Posterior vena cava (tissue), 2 donors: Measurements from ENCODE around the gene PPME1. TPM values are rescaled to one million over a fixed set of nuclear protein-coding genes. Genes with fewer than 3 reads are reported as not detected.
A peak's percentile ranks its signal among the peaks of the same experiment; 100 is the strongest.

Experiments used
- DNase-seq: peaks from one replicate; pipeline ENCODE4 v3.0.0-alpha.2; 2020; ENCODE audit warnings: low spot score
- intact Hi-C, 2 donors: fragments of 100-400 bp; cut with DNase I; formaldehyde crosslinking; loops; one replicate each; pipeline versions ENCODE4 v1.14.1 to v1.14.2; 2022 to 2023
- total RNA-seq, 2 donors: library from RNA; stranded (reverse); fragmentation: NEBNext Ultra II Directional; extraction: Animal tissue kit (Norgen Biotek cat#: 25700); gene quantifications; one replicate each; pipeline ENCODE4 v1.2.1, GENCODE V29; 2021
- donor health status: DM: yes; HTN: yes; CAD: no.
- donor health status: DM: yes; HTN: yes; CAD: no.

Gene PPME1
- total RNA-seq, 2 donors from 2014 or later, result 30.0 to 34.0 TPM

GRCh38 chr11:74267014-74267413 is 95.9 kb downstream of the PPME1 start:
- intact Hi-C loops, result no loop called here

GRCh38 chr11:74268456-74268855 is 97.4 kb downstream of the PPME1 start:
- intact Hi-C loops, result no loop called here
- no peak for DNase-seq

More at GRCh38 chr11:74267014-74267413, 95.9 kb downstream of the PPME1 start:
- DNase-seq, result no peak

DNA sequence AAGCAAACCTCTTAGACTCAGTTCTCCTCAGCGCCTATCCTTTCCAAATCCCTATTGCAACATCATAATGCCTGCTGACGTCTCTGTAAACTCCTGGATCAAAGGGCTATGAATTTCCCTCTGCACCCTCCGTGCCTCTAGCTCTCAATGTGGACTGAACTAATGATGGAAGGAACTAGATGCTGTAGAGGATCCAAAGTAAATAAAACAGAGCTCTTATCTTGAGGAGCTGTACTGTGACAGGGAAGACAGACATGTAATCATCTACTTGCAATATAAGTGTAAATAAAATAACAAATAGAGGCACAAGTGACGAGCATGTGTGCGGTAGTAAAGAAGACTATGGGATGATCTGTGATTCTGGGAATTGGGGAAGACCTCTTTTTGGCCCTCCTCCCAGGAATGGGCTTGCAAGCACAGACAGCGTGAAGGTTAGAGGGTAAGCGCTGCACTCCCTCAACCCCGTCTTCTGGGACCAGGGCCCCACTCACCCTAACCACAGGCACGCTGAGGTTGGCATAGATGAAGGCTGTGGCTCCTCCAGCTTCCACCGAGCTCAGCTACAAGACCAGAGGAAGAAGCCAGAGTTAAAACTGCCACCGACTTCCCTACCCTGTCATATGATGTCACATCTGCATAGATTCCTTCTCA is 98.2 kb downstream of the PPME1 start:
- no peak for DNase-seq
- intact Hi-C loops, result no loop called here

GRCh38 chr11:74272276-74272675 is 101.2 kb downstream of the PPME1 start:
- intact Hi-C loops, result no loop called here
- no peak for DNase-seq

GRCh38 chr11:74276581-74276980 is 105.5 kb downstream of the PPME1 start:
- no peak for DNase-seq

GRCh38 chr11:74278103-74278502 is 107.0 kb downstream of the PPME1 start:
- no peak for DNase-seq
- intact Hi-C loops, result loop anchor here in 1 of 2 donors (5.0 kb wide), 1 partner anchor 44 kb away; no protein-coding TSS in a partner anchor

More at GRCh38 chr11:74276581-74276980, 105.5 kb downstream of the PPME1 start:
- intact Hi-C loops, result loop anchor here in 1 of 2 donors (5.0 kb wide), 1 partner anchor 46 kb away; no protein-coding TSS in a partner anchor

DNA sequence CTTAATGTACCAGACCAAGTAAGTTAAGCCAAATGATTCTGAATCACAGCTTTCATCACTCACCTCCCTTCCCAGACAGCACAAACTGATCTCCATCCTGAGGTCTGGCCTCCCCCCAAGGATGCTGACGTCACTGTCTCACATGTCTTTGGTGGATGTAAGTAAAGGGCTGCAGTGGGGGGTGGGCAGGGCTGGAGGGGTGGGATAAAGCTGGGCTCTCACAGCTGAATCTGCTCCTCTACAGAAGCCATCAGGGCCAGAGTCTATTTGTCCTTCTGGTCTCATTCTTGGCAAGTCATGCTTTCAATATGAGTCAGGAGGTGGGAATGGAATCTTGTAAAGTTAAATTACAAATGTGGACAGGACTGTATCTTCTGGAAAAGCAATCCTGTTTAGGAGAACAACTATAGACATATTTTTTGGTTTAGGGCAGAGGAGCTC is 107.7 kb downstream of the PPME1 start:
- DNase-seq, result peak; percentile 96
- intact Hi-C loops, result loop anchor here in 1 of 2 donors (5.0 kb wide), 1 partner anchor 44 kb away; no protein-coding TSS in a partner anchor

- no peak for DNase-seq
- intact Hi-C loops, result loop anchor here in 1 of 2 donors (5.0 kb wide), 1 partner anchor 43 kb away; no protein-coding TSS in a partner anchor
These were observed 108.2 kb downstream of the PPME1 start for GRCh38 chr11:74279256-74279655.

- no peak for DNase-seq
- intact Hi-C loops, result no loop called here
These were observed 109.4 kb downstream of the PPME1 start for GRCh38 chr11:74280494-74280893.

- DNase-seq, result no peak
- intact Hi-C loops, result no loop called here
These were observed 111.3 kb downstream of the PPME1 start for GRCh38 chr11:74282421-74282820.

DNA sequence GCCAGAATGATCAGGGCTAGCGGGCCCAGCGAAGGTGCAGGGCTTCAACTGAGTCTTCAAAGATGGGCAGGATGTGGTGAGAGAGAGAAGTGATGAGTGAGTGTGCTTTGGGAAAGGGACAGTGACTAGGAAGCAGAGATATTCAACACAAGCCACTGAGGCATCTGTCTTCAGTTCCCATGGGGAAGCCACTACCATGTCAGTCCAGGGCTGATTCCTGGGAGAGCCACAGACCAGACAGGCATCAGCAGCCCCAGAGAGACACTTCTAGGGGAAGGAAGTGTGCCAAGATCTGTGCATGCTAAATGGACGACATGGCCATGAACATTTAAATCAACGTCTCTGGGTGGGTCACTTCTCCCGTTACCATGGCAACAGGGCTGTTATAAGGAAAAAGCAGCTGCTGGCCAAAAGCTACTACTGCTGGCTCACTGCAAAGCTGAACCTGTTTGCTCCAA is 111.9 kb downstream of the PPME1 start:
- DNase-seq, result no peak
- intact Hi-C loops, result no loop called here

DNA sequence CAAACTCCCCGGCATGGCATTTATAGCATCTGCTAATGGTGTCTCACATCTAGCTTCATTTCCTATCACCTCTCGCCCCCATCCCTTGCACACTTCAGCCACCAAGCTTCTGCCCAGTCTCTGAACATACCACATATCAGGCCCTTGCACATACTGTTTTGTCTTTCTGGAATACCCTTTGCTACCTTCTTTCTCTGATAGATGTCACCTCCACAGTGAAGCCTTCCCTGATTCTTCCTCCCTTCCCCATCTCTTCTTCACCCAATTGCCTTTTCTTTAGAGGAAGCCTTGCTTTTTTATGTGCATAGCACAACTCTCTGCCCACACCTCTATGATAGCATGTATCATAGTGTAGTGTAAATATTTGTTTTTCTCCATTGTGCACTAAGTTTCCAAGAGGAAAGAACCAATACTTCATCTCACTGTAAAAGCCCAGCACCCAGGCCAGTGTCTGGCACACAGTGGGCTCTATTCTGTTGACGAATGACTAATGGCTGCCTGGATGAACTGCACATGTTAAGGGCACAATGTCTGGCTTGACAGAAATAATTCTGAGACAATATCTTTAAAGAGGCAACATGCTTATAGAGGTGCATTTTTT is 112.6 kb downstream of the PPME1 start:
- intact Hi-C loops, result no loop called here
- DNase-seq, result no peak

GRCh38 chr11:74284466-74284865 is 113.4 kb downstream of the PPME1 start:
- intact Hi-C loops, result no loop called here
- no peak for DNase-seq

GRCh38 chr11:74288161-74288560 is 117.1 kb downstream of the PPME1 start:
- no peak for DNase-seq
- intact Hi-C loops, result no loop called here

DNA sequence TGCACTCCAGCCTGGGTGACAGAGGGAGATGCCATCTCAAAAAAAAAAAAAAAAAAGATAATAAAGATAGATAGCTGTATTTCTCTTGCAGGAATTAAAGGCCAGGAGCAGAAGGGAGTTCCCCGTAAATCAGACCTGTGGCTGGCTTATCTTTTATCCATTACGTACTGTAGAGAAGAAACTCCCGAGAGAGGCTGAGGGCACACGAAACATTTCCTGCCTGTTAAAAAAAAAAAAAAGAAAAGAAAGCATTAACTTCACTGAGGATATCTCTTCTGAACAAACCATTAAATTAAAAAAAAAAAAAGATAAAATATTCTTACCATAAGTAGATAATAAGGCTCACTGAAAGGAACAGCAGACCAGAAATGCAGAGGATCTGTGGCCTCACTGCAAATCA is 117.8 kb downstream of the PPME1 start:
- intact Hi-C loops, result no loop called here
- DNase-seq, result no peak

GRCh38 chr11:74297484-74297883 is 126.4 kb downstream of the PPME1 start:
- intact Hi-C loops, result no loop called here
- DNase-seq, result no peak

GRCh38 chr11:74299015-74299414 is 127.9 kb downstream of the PPME1 start:
- DNase-seq, result no peak
- intact Hi-C loops, result no loop called here
